AG09319 (cell line): ENCODE data around the gene ATP6V0D1.

Source experiments
- DNase-seq: peaks from one replicate; pipeline ENCODE4 v3.0.0-alpha.2; 2010; ENCODE audit warnings: low read depth; ENCODE audit errors: extremely low read depth
- CTCF ChIP-seq: IDR thresholded peaks from 2 replicates; pipeline ENCODE4 v1.5.1; 2011; ENCODE audit warnings: low read depth, mild to moderate bottlenecking, inconsistent platforms, low read length, moderate library complexity

ATP6V0D1 gene

GRCh38 chr16:67395458-67396158 is 85.3 kb downstream of the ATP6V0D1 start:
- no peak for DNase-seq

GRCh38 chr16:67395105-67395457 is 85.9 kb downstream of the ATP6V0D1 start:
- no peak for DNase-seq
- TF ChIP-seq CTCF = no peak

More at GRCh38 chr16:67395458-67396158, 85.3 kb downstream of the ATP6V0D1 start:
- no peak for TF ChIP-seq CTCF

GRCh38 chr16:67394155-67395104 is 86.5 kb downstream of the ATP6V0D1 start:
- DNase-seq = no peak
- TF ChIP-seq CTCF = no peak

GRCh38 chr16:67393788-67394154 is 87.2 kb downstream of the ATP6V0D1 start:
- DNase-seq = no peak

GRCh38 chr16:67393111-67393787 is 87.7 kb downstream of the ATP6V0D1 start, which contains the start of gene TPPP3:
Gene TPPP3, minus strand, starts transcription at chr16:67393498. Its CDS starts 2,387 bp downstream, at chr16:67391111.
- TF ChIP-seq CTCF = peak; percentile 65
- peak; percentile 52 for DNase-seq

More at GRCh38 chr16:67393788-67394154, 87.2 kb downstream of the ATP6V0D1 start:
- no peak for TF ChIP-seq CTCF

GRCh38 chr16:67392301-67393059 is 88.5 kb downstream of the ATP6V0D1 start:
- TF ChIP-seq CTCF = no peak
- no peak for DNase-seq
